Activated CD4-positive, alpha-beta T cell treated with anti-CD3 and anti-CD28 coated beads, Interleukin-10, Interleukin-2, amounts not matched to agents 100 ng/mL and 50 ng/mL, durations not matched to agents 16 hours and 8 hours (primary cell): ENCODE measurements around the gene ZIC4.

Experiments
- DNase-seq: peaks from one replicate; pipeline ENCODE4 v3.0.0-alpha.2; 2020

The ZIC4 gene

GRCh38 chr3:147406028-147406931 lies at the start of gene ZIC4:
ZIC4 (minus strand) TSS chr3:147406543; CDS start chr3:147402797, 3,746 bp downstream.
- DNase-seq, result no peak

DNA sequence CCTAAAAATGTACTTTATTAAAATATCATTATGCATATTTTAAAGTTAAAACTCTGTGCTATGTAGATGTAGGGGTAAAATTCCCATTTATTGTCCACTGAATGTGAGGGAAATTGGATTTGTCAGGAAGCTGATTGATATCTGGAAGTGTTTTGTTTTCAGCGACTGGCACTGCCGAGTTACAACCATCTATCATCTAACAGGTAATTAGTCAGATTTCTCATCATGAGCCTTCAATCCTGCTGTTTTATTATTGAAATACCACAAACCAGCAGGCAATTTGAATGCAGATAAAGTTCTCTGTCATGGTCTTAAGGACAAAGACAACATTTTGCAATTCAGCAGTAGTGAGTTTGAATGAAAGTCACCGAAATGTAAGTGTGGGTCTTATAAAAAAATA lies 43.3 kb upstream of the ZIC4 start:
- DNase-seq, result no peak

GRCh38 chr3:147447224-147447623 lies 40.9 kb upstream of the ZIC4 start:
- no peak for DNase-seq

DNA sequence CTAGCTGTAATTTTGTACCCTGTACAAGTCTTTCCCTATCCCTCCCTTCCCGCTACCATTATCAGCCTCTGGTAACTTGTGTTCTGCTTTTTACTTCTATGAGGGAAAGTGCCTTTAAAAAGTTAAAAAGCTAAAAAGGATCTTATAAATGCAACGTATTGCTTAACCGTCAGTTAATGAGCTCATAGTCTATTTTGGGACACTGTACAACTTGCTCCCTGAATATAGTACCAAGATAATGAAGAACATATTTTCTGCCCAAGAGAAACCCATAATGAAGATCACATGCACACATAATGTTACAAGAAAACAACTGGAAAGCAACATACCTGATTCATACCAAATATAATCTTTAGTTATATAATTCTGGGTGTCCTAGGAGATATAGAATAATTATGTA lies 25.4 kb upstream of the ZIC4 start:
- DNase-seq, result no peak

- DNase-seq, result no peak
Observed at GRCh38 chr3:147428754-147429153, 22.4 kb upstream of the ZIC4 start.

DNA sequence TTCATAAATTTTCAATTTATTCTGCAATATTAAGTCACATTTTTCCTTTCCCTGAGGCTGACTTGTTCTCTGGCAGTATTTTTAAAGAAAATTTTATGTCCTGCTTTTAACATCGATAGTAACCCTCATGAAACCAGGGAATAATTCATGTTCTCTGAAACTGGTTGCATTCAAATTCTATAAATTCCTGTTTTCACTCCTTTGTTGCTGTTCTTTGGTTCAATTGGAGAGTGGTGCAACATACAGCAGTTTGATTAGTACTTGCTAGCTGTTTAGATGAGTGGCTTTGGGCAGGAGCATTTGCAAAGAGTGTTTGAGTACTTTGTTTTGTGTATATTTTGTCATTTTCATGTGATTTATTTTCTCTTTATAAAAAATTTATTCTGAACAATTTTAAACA lies 22.0 kb upstream of the ZIC4 start:
- DNase-seq, result no peak

DNA sequence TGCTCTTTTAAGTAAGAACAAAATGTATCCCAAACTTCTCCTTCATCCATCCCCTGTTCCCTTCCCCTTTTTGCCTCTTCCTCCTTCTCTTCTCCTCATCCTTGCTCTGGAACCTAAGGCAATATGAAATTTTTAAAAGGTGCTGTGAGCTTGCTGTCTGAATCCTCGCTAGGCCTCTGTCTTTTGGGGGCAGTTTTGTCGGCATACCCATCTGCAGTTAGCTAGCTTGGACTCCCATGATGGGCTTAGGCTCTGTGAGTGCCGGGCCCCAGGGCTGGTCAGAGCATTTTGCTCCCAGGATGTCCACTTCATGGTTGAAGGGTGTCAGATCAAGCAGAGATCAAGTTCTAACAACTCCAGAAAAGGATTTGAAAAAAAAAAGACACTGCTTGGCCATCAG lies 21.4 kb upstream of the ZIC4 start:
- DNase-seq, result no peak

GRCh38 chr3:147426931-147427330 lies 20.6 kb upstream of the ZIC4 start:
- DNase-seq, result no peak

- no peak for DNase-seq
Observed at GRCh38 chr3:147425388-147425850, 19.1 kb upstream of the ZIC4 start.

DNA sequence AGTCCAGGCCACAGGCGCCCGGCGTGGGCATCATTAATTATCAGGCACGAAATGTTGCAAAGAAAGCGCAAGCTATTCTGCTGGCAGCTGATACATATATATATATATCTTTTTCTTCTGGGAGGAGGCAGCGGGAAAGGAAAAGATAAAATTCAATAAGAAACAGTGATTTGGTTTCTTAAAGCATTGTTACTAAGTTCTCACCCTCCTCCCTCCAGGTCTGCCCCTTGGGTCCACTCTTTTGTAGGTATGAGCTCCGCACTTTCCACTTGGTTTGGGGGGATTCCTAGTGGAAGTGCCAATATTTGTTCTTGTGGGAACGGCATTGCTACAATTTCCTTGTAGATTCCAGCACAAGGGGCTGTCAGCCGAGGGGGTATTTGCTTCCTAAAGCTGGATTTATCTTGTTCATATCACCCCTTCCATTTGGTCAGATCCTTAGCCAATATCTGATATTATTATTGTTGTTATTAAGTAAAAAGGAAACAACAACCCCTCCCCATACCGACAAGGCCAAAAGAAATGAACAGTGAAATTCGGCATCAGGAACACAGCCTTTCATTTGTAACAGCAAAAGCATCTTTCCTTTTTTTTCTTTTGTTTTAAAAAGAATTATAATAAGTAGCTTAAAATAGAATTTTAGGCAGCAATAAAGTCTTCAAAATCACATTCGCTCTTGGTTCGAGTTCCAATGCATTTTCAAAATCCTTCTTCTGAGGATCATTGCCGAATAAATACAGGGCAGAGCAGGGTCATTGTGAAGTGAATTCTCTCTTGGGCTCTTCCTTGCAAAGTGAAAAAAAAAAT lies 18.4 kb upstream of the ZIC4 start:
- no peak for DNase-seq

DNA sequence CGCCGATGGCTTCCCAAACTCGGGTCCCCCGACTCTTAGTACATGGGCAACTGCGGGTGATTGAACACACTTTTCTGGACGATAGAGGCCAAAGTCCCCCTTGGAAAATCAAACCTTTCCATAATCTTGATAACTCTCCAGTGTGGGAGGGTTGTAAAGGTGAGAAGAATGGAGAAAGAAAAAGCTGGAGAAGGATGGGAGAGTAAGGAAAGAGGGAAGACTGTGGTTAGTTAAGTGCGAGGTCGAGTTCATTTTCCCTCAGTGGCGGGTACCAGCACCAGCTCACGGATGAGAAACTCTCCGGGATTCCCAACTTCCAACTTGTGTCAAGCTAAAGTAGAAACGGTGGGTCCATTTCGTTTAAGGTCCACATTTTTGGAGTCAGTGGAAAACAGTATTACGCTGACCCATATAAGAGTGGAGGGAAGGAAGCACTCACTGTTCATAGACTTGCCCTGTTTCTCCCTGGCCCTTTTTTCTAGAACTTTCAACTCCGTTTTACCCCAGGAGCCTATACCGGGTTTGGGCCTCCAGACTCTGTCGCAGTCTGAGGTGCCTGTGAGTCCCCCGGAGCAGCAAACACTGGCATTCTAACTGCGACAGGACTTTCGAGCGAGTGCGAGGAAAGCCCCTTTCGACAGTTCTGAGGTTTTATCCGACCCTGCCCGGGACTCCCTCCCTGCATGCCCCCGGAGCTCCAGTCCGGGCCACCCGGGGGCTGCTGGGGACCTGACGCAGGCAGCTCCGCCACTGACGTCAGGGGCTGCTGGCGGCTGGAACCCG lies 17.6 kb upstream of the ZIC4 start:
- DNase-seq, result no peak

DNA sequence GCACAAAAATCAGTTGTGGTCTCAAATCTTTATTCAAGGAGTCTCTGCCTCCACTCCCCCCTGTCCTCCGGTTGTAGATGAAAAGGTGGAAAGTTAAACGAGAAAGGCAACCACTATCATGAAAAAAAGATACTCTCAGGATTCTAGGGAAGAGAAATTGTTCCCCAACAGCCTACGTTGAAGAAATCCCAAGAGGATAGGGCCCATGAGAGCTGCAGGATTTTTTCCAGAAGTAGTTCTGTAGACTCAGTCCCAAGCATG lies 17.1 kb upstream of the ZIC4 start:
- no peak for DNase-seq

- DNase-seq, result no peak
Observed at GRCh38 chr3:147422601-147423536, 16.5 kb upstream of the ZIC4 start.

DNA sequence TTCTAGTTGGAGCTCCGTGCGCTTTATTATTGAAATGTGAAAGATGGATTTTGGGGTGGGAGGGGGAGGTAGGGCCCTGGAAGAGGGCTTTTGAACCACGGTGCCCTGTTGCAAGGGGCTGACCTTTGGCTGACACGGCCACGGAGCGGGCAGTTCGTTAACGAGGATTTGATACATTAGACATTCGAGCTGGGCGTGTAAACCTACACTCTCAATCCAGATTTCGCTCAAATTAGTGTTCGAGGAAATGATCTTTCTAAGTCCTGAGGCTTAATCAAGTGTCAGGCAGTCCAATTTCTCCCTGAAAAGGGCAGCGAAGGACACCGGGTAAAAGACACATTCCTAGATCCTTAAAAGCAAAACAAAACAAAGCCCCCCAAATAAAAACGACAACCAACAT lies 15.9 kb upstream of the ZIC4 start:
- DNase-seq, result no peak

DNA sequence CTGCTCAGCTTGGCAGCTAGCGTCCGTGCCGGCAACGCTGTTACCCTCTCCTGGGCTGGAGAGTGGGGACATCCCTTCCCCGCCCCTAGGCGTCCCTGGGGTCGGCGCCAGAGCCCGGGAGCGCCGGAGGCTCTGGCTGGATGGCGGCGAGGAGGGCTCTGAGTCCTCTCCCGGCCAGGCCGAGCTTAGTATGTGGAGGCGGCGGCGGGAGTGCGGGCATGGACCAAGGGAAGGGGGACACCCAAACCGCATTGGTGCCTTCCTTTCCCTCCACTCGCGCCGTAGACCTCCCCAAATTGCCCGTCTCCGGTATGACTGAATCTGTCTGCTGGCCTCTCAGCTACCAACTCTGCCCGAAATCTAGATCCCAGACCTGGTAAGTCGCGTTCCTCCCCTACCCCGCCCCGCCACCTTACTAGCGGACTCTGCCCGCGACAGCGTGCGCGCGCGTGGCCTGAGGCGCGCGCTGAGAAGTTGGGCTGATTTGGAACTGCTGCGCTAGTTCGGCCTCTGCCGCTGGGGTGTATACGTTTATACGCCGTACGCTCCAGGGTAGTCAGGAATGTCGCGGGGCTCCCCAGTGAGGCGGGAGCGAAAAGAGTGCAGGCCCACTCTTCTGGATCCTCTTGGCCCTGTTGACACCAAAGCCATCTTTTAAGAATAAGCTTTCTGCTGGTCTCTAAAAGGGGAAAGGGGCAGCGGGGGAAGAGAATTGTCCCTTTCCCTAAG lies 15.0 kb upstream of the ZIC4 start:
- no peak for DNase-seq

DNA sequence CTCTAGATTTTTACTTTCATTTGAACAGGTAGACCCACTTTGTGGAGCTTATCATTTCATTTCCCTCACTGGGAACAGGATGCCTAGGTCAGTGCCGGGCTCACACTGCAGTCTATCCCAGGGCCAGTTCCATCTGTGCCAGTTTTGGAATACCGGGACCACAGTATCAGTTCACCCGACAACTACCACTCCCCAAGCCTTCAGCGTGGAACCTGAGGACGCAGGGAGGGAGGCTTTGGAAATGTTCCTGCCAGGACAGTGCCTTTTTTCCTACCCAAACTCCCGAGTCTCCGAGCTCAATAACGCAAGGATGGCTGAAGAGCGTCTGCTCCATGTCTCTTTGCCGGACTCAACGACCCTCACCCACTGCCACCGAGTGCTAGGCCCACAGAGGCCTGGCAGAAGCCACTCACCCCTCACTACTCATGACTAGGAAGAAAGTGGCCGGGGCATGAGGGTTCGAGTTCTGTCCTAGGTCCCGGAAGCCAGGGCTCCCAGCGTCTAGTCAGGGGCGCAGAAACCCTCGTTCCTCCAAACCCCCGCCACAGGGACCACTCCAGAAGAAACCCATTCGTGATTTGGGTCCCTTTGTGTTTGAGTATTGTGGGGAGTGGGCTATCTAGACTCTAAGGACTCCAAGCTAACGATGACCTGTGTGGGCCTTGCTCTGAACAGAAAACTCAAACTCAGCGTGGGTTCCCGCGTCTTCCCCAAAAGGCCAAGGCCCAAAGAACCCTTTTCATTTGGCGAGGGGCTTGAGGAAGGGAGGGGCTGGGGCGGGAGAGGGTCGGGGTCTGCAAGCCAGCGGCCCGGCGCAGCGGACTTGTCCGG lies 14.2 kb upstream of the ZIC4 start:
- DNase-seq, result no peak

GRCh38 chr3:147419781-147420224 lies 13.5 kb upstream of the ZIC4 start:
- DNase-seq, result no peak

DNA sequence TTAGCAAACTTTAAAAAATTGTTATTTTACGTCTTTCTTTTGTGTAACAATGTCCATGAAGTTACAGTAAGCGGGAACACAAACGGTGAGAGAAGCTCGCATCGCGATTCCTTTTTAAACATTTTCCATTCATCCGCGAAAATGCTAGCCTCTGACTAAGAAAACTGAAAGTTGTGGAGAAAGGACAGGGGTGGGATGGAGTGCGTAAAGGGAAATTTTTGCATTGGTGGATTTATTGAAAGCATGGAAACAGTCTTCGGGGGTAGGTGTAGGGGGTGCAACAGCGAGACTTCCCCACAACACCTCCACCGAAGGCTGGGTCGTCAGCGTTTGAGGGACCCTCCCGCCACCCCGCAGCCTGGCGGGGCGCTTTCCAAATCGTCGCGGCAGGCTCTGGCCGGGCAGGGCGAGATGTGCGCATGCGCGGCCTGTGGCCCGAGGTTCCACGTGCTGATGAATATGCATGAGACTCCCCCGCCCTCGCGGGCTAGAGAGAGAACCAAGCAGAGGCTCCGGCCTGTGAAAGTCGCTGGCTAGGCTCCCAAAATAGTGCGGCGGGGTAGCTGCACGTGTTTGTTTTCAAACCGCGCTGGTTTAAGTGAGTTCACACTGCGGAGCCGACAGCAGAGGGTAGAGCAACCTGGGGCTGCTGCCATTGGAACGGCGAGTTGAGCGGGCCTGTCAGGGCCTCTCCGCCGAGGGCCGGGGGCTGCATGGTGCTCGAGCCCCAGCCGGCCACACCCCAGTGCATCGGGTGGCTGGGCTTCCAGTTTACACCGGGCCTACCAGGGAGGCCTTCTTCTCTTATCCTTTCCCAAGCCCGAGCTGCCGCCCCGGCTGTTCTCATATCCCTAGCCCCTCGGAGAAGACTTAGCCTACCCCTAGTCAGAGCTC lies 12.7 kb upstream of the ZIC4 start:
- peak; percentile 16 for DNase-seq

- DNase-seq, result no peak
Observed at GRCh38 chr3:147418371-147418781, 12.0 kb upstream of the ZIC4 start.
